NCI-H69 (cell line): ENCODE results near the gene MAT2A.
"Not testable (repeated sequence)": the region's sequence is repeated elsewhere in the genome, so short reads cannot be mapped to it uniquely, and the experiment has no call there.

Experiments
- DNase-seq: peaks from one replicate; lab custom pipeline; 2025; lab: John Stamatoyannopoulos, UW

The MAT2A gene

DNA sequence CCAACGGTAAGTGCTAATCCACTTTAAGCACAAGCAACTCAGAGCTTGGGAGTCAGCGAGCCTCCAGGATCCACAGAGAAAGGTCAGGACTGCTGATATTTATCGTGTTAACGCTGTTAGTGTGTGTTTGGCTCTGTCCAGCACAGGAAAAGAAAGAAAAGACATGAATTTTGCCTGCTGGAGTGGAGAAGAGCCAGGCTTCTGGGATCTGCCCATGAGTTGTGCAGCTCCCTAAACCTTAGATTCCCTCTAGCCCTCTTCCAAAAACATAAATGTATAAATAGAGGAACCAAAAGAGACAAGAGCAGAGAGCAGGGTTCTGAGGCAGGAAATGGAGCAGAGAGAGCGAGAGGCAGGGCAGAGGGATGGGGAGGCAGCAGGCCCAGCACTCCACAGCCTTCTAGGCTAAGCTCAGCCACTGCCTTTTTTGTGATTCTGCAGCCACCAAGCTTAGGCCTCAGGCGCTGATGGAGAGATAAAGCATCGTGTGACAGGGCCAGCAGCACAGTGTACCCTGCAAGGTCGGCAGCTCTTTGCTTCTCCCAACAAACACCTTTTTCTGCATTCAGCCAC, 14.5 kb upstream of the MAT2A start:
- DNase-seq = no peak

DNA sequence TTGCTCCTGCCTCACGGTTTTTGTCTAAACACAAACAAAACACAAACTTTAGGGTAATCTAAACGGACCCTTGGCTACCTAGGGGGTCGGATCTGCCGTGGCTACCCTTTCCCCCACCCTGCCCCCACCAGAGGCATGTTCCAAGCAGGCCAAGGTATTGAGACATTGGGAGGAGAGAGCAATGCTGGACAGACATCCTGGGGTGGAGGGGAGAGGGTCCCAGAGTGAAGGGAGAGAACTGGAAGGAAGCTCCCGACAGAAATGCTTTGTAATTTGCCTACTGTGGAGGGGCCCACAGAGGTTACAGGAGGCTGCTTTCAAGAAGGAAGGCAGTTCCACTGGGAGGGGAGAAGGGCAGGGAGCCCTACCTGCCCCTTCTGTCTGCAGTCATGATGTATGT, 13.9 kb upstream of the MAT2A start:
- no peak for DNase-seq

DNA sequence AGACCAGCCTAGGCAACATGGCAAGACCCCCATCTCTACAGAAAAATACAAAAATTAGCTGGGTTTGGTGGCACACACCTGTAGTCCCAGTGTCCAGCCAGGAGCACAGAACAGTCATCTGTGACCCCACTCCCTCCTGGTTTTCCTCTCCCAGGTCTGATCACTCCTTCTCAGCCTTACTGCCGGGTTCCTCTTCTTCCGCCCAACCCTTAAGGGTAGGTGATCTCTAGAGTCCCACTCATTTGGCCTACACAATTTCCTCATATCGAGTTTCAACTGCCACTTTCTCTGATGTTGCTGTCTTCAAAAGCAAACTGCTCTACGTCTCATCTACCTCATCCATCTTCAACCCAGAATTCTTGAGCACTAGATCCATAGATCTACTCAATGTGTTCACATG, 13.4 kb upstream of the MAT2A start:
- DNase-seq = no peak

DNA sequence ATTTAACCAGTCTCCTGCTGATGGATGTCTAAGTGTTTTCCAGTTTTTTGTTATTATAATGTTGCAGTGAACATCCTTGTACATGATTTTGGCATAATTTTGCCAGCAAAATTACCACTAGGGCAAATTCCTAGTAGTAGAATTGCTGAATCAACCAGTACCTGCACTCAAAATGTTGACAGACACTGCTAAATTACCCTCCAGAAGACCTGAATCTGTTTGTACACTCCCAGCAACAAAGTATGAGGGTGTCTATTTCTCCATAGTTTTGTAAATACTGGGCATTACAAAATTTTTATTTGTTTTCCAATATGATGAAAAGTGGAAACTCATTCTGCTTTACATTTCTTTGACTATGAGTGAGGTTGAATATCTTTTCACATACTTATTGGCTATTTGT, 11.2 kb upstream of the MAT2A start:
- no peak for DNase-seq

DNA sequence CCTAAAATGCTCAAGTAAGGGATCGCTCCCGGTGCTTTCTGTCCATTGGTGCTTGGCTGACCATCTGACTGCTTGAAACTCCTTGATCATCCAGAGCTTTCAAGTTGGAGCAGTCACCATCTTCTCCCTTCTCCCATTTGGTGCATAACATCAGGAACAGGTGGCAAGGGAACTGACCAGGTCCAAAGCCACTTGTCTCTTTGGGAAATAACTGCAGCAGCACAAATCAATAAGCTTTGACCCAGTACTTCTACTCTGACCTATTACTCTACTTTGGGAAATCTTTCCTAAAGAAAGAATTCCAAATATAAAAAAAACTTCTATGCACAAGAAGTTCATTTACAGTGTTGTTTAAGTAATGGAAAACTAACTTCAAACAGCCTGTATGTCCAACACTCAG, 10.6 kb upstream of the MAT2A start:
- DNase-seq = no peak

DNA sequence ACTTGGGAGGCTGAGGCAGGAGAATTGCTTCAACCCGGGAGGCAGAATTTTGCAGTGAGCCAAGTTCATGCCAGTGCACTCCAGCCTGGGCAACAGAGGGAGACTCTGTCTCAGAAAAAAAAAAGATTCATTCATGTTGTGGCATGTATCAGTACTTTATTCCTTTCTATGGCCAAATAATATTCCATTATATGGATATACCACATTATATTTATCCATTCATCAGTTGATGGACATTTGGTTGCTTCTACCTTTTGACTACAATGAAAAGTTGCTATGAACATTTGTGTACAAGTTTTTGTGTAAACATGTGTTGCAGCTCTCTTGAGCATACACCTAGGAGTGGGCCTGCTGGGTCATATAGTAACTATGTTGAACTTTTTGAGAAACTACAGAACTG, 9.2 kb upstream of the MAT2A start:
- no peak for DNase-seq

DNA sequence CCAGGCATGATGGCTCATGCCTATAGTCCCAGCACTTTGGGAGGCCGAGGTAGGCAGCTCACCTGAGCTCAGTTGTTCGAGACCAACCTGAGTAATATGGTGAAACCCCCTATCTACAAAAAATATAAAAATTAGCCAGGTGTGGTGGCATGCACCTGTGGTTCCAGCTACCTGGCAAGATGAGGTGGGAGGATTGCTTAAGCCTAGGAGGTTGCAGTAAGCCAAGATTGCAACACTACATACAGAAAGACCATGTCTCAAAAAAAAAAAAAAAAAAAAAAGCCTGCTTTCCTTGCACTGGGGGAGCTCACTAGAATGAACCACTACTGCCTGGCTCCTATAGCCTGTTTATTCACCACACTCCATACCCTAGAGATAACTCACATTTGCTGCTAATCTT, 7.4 kb upstream of the MAT2A start:
- DNase-seq = no peak

DNA sequence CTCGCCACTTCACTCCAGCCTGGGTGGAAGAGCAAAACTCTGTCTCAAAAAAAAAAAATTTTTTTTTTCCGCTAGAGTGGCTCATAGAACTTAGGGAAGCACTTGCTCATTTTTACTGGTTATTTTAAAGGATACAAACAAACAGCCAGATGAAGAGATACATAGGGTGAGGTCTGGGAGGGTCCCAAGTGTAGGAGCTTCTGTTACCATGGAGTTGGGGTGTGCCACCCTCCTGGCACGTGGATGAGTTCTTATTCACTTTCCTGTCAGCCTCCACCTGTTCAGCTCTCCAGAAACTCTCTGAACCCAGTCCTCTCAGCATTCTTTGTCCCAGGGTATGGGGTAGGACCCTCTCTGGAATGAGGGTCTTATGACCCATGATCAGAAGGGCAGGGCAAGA, 4.9 kb upstream of the MAT2A start:
- DNase-seq = no peak

DNA sequence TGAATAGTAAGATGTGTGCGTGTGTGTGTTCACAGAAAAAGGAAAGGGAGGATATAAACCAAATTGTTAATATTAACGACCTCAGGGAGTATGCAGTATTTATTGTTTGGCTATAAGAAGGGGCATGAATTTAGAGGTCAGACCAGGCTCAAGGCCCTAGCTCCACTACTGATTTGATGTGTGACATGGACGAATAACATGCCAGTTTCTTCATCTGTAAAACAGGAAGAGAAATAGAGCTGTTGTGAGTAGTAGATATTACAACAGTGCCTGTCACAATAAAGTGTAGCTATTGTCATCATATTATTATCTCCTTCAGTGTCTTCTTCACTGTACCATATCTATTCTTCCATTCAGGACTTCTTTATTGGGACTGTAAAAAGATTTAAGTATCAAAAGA, 4.1 kb upstream of the MAT2A start:
- no peak for DNase-seq

DNA sequence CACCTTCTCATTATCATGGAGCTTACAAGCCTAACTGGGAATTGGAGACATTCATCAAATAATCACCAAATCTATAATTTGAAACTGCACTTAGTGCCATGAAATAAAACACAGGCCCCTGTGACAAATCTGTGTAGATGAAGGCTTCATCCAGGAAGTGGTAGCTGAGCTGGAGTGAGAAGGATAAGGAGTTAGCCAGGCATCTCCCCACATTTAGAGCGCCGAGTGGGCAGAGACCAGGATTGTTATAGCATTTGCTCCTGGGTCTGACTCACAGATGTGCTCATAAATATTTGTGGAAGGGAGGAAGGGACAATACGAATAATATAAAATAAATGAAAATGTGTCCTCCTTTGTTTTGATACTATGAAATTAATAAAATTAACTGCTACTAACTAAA, 2.5 kb upstream of the MAT2A start:
- no peak for DNase-seq

DNA sequence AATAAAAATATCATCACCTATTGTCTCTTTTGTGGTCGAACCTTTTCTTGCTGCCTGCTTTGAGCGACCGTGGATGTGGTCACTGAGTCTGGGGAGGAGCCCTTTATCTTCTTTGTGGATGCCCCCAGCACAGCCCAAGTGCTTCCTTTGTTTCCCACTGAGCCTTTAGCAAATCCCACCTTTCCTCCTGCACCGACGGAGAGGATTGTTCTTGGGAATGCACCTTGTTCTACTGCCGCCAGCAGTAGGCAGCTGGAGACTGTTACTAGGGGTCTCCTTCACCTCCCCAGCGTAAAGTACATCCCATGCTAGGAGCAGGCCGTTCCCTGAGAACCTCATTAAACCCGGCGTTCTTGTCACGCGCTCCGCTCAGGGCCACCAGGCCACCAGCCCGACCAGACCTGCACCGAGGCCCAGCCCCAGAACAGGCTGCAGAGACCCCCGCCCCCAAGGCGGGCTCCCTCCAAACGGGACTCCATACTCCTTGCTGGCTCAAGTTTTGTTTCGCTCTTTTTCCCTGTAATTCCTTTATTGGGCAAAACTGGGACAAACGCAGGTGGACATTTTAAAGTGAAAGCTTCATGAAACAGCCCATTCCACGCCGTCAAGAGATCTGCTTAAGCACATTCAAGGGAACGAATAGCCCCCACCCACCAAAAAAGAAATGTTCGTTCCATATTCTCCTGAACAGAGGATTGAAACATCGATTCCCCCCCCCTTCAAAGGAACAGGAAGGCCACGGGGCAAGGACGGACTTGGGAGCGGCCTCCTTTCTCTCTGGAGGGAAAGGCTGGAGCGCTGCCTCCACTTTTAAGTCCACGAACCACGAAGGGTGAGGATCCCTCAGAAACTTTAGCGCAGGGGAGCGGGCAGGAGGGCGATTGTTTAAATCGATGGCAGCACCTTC, 1.1 kb upstream of the MAT2A start:
- no peak for DNase-seq

DNA sequence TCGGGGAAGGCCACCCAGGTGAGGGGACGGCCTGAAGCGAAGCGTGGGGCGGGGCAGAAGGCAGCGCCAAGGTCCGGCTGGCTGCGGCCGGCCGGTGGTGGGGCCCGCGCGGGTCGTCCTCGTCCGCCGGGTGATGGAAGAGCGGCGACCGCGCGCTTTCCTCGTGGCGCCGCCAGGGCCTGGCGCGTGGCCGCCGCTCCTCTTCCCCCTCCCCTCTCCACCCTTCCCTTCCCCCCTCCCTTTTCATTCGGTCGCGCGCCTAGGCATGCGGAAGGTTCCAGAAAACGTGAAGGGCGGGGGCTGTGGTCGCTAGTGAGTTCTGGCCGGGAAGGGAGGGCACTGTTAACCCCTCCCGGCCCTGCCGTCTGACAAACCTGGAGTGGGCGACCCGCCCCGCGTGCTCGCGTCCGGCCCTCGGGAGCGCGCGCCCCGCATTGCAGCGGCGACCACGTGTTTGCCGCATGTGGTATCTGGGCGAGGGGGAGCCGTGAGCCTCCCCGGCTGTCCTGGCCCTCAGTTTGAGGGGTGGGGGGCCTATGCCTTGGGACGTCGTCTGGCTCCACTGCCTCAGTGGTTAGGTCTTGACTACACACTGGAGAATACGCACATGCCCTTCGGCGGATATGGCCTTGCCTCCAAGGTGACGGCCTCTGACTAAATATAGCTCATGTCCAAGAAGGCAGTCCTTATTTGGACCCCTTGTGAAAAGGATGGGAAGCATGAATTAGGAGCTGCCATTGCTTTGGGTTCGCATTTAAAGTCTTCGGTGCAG, 579 bp downstream of the MAT2A start:
- peak; percentile 81 for DNase-seq

DNA sequence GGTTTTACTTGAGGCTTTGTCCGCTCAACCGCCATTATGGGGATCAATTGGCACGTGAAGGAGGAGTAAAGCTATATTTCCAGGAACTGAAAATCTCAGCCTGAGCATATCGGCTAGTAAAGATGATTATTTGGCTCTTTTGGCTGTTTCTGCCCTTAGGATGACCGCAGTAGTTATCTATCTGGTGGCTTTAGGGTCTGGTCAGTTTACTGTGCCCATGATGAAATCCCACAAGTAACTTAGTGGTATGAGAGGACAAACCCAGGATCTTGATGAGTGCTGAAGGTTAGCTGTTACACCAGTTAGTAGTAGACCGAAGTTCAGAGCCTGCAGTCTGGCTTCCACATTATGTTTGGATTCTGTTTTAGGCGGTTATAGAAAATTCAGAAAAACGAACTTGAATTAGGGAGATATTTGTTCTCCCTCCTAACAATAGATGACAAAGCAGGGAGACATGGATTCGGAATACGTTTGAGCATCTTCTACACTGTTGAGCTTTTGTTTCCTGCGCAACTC, 1.2 kb downstream of the MAT2A start:
- DNase-seq = no peak

DNA sequence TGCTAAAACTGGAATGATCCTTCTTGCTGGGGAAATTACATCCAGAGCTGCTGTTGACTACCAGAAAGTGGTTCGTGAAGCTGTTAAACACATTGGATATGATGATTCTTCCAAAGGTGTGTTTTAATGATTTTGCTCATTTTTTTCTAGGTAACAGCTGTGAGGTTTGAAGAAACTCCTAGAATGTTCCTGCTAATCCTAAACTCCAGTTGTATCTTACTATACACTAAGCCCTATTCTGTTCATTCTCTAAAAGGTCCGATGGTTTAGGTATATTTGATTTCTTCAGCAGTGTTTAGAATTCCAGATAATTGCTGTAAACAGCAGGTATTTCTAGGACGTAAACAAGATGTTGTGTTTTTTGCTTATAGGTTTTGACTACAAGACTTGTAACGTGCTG, 2.3 kb downstream of the MAT2A start:
- DNase-seq = no peak

DNA sequence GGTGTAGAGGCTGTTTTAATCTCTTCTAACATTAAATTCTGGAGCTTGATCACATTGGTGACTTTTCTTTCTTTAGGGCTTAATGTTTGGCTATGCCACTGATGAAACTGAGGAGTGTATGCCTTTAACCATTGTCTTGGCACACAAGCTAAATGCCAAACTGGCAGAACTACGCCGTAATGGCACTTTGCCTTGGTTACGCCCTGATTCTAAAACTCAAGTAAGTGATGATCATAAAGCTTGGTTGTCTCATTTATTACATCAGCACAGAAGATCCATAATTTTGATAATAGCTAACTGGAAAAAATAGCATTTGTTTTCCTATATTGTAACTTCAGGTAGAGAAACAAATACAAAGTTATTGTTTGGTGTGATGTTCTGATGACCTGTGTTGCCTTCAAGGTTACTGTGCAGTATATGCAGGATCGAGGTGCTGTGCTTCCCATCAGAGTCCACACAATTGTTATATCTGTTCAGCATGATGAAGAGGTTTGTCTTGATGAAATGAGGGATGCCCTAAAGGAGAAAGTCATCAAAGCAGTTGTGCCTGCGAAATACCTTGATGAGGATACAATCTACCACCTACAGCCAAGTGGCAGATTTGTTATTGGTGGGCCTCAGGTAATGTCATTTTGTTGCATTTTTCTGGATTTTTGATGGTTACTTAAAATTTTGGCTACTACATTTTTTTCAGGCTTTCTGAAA, 2.9 kb downstream of the MAT2A start:
- no peak for DNase-seq

DNA sequence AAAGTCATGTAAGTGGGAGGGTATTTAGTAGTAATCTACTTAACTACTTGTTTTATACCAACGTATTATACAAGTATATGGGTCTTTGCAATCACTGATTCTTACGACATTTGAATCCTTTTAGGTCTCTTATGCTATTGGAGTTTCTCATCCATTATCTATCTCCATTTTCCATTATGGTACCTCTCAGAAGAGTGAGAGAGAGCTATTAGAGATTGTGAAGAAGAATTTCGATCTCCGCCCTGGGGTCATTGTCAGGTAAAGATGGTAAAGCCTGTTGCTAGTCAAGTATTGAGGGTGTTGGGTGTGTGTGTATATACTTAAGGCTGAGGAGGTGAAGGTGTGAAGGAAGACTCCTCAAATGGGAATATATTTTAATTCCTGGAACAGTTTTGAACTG, 3.8 kb downstream of the MAT2A start:
- no peak for DNase-seq

DNA sequence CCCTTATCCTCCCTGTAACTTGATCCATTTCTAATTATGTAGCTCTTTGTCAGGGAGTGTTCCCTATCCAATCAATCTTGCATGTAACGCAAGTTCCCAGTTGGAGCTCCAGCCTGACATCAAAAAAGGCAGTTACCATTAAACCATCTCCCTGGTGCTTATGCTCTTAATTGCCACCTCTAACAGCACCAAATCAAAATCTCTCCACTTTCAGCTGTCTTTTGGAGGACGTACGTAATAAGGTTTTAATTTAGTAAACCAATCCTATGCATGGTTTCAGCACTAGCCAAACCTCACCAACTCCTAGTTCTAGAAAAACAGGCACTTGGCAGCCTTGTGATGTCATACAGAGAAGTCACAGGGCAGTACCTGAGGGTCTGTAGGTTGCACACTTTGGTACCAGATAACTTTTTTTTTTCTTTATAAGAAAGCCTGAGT, 5.3 kb downstream of the MAT2A start:
- DNase-seq = peak; percentile 75

DNA sequence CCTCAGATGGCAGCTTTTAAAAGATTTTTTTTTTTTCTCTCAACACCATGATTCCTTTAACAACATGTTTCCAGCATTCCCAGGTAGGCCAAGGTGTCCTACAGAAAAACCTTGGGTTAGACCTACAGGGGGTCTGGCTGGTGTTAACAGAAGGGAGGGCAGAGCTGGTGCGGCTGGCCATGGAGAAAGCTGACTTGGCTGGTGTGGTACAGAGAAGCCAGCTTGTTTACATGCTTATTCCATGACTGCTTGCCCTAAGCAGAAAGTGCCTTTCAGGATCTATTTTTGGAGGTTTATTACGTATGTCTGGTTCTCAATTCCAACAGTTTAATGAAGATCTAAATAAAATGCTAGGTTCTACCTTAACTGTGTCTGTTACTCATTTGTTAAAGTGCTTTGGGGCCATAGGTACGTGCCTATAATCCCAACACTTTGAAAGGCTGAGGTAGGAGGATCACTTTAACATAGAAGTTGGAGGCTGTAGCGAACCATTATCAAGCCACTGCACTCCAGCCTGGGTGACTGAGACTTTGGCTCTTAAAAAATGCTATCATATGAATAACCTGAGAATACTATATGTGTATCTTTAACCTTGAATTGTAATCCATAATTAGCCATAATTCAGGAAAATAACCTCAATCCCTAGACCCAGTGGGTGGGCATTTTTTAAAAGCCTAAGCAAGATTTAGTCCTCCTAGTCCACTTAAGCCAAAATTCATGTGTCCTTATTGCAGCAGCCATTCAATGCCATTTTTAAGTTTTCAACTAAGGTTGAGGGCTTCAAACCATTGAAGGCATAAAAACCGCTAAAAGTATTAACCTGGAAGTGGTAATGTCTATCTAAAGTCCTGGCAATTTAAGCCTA, 6.2 kb downstream of the MAT2A start:
- DNase-seq = not testable (repeated sequence)

DNA sequence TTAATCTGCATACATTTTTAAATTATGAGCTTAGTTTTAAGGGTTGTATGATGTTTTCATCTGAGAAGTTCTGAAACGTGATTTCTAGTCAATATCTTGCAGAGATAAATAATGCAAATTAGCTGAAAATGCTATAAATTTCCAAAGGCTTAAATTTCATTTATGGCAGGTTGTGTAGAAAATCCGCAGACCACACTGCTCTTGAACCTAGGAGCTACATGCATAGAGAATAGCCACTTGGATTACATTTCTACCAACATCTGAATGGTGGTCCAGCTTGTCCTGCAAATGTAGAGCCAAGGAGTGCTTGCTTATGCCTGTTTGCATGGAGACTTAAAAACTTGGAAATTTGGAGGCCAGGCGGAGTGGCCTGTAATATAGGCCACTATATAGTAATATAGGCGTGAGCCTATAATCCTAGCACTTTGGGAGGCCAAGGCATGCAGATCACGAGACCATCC, 6.8 kb downstream of the MAT2A start:
- no peak for DNase-seq

DNA sequence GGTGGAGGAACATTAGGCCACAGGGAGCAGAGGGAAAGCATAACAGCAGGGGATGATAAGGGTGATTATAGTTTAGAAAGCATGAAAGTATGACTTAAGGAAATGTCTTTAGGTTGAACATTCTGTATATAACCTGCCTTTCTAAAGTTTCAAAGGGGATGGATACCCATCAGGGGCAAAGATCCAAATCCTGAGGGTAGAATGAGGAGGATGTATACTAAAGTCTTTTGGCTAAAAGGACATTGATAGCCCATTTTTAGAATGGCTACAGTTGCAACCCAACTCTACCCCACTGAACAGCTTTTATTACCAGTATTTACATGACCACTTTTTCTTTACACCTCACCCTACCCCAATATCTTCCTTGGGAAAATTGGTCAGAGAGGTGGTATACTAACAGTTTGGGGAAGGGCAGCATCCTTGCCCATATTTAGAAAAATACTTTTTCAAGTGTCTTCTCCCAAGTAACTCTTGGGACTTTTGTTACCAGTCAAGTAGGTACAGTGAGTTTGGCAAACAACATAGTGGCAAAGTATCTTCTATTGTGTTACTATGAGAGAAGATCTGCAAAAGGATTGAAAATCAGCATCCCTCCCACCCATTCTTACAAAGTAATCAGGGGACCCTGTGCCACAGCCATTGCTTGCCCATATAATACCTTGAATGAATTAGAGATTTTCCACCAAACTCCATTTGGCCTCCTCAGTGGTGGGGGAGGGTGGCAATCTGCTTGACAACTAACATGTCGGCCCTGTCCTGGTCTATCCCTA, 8.3 kb downstream of the MAT2A start:
- DNase-seq = no peak
